ENCODE results near the gene PDGFRB.

PDGFRB gene

DNA sequence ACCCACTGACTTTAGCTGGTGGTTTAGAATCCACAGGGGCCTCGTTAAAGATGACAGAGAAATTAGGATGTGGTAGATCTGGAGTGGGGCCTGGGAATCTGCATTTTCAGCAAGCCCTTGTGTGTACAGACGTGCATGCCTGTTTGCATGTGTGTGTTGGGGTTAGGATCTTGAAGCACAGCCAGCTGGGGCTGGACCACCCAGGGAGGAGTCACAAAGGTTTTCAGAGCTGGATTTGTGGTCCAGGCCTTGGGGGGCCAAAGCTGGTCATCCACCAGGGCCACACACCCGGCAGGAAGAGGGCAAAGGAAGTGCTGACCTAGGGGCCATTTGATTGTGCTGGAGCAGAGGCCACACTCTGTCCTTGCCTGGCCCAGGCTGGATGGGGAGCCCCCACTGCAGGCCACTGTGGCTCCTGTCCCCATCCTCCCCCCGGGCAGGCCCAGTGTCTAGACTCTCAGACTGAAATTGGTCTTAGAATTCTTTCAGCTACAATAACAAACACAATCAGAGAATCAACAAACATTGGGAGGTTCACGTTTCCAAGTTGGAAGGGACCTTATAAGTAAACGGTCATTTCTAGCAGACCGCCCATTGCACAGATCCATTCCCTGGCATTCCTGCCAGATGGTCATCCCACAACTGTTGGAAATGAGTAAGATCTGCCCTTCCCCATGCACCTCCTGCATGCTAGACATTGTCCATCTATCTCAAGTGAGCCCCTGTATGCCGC, 21.3 kb upstream of the PDGFRB start:
- H3K36me3 Mint-ChIP-seq = no peaks in the 10 kb centered on the region

DNA sequence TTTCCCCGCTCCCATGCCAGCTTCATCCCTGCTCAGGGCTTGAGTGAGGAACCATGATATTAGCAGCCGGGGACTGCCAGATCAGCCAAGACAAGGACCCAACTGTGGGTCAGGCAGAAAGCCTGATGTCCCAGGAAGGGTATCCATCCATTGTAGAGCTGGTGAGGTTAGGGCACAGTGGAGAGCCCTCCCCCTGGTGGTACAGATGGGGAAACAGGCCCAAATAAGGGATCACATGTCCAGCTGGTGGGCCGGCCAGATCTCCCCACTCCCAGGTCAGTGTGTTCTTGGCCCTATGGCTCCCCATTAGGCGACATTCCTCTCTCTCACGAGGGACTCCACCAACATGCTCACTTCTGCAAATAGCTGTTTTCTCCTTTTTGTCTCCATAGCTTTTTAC, 19.9 kb upstream of the PDGFRB start:
- no peaks in the 10 kb centered on the region for H3K9me3 Mint-ChIP-seq
- H3K4me1 Mint-ChIP-seq = no peaks in the 10 kb centered on the region
- no peaks in the 10 kb centered on the region for H3K36me3 Mint-ChIP-seq
- no peak overlapping the region for H3K27ac Mint-ChIP-seq
- ATAC-seq (ENCODE audit: low read depth) (no peak), DNase-seq (ENCODE audit: low spot score in 2 of 2) (no peak)
- peaks cover 13% of the 10 kb centered on the region for H3K27me3 Mint-ChIP-seq
- no peak overlapping the region for H3K4me3 Mint-ChIP-seq

More for the DNA sequence above, 21.3 kb upstream of the PDGFRB start:
- Mint-ChIP-seq H3K27me3 (peaks cover 10% of the 10 kb centered on the region), H3K9me3 (no peaks in the 10 kb centered on the region), H3K27ac (no peak overlapping the region), H3K4me3 (no peak overlapping the region), H3K4me1 (peaks cover 3% of the 10 kb centered on the region)
- DNase-seq (ENCODE audit: low spot score in 2 of 2) (no peak), ATAC-seq (ENCODE audit: low read depth) (no peak)

GRCh38 chr5:150175076-150175475, 19.4 kb upstream of the PDGFRB start:
- Mint-ChIP-seq H3K4me1 (no peaks in the 10 kb centered on the region), H3K36me3 (no peaks in the 10 kb centered on the region), H3K4me3 (no peak overlapping the region), H3K9me3 (no peaks in the 10 kb centered on the region), H3K27me3 (peaks cover 15% of the 10 kb centered on the region), H3K27ac (no peak overlapping the region)
- no peak for DNase-seq (ENCODE audit: low spot score in 2 of 2)
- ATAC-seq (ENCODE audit: low read depth) = no peak

GRCh38 chr5:150174285-150174684, 18.6 kb upstream of the PDGFRB start:
- Mint-ChIP-seq H3K9me3 (no peaks in the 10 kb centered on the region), H3K27ac (no peak overlapping the region), H3K4me1 (no peaks in the 10 kb centered on the region), H3K27me3 (peaks cover 17% of the 10 kb centered on the region), H3K4me3 (no peak overlapping the region), H3K36me3 (no peaks in the 10 kb centered on the region)
- no peak for ATAC-seq (ENCODE audit: low read depth)
- DNase-seq (ENCODE audit: low spot score in 2 of 2) = no peak

DNA sequence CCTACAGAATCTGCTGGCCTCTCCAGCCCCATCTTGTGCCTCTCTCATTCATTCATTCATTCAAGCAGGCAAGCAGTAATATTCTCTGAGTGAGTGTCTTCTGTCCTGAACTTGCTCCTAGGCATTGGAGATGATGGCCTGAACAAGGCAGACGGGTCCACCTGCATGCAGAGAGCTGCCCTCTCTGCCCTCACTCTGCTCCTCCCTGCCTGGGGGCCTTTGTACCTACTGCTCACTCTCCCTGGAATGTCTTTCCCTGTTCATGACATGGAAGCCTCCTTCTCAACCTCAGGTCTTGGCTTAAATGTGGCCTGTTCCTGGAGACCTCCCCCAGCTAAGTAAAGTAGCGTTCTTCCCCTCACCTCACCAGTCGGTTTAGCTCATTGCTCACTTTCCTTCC, 17.5 kb upstream of the PDGFRB start:
- DNase-seq (ENCODE audit: low spot score in 2 of 2) = no peak
- no peak overlapping the region for H3K4me3 Mint-ChIP-seq
- no peak overlapping the region for H3K27ac Mint-ChIP-seq

GRCh38 chr5:150172556-150172955, 16.9 kb upstream of the PDGFRB start:
- Mint-ChIP-seq H3K9me3 (no peaks in the 10 kb centered on the region), H3K27me3 (peaks cover 27% of the 10 kb centered on the region), H3K36me3 (no peaks in the 10 kb centered on the region), H3K4me3 (no peak overlapping the region), H3K27ac (no peak overlapping the region), H3K4me1 (peaks cover under 1% of the 10 kb centered on the region)
- no peak for DNase-seq (ENCODE audit: low spot score in 2 of 2)
- no peak for ATAC-seq (ENCODE audit: low read depth)

More for the DNA sequence above, 17.5 kb upstream of the PDGFRB start:
- H3K4me1 Mint-ChIP-seq = no peaks in the 10 kb centered on the region
- ATAC-seq (ENCODE audit: low read depth) = no peak
- H3K9me3 Mint-ChIP-seq = no peaks in the 10 kb centered on the region
- peaks cover 23% of the 10 kb centered on the region for H3K27me3 Mint-ChIP-seq
- no peaks in the 10 kb centered on the region for H3K36me3 Mint-ChIP-seq

- peaks cover 30% of the 10 kb centered on the region for H3K27me3 Mint-ChIP-seq
- no peak overlapping the region for H3K27ac Mint-ChIP-seq
- H3K4me1 Mint-ChIP-seq = peaks cover 2% of the 10 kb centered on the region
- no peak for ATAC-seq (ENCODE audit: low read depth)
- H3K9me3 Mint-ChIP-seq = no peaks in the 10 kb centered on the region
- DNase-seq (ENCODE audit: low spot score in 2 of 2) = no peak
- no peaks in the 10 kb centered on the region for H3K36me3 Mint-ChIP-seq
- H3K4me3 Mint-ChIP-seq = no peak overlapping the region
Measured at GRCh38 chr5:150172145-150172544, 16.5 kb upstream of the PDGFRB start.

DNA sequence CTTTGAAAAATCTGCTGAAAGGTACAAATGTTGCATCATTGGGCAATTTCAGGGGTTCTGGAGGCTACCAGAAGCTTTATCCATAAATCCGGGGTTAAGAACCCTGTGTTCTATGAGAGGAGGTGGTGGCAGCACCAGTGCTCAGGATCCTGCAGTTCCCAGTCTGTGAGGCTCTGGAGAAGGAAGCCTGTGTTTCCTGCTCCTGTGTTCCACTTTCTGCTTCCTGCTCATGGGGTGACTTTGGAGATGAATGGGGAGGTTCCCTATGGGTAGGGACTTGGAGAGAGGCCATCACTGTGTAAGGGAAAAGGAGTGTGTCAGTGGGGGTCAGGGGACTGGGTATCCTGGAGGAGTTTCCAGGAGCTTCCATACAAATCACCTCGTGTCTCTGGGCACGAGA, 13.2 kb upstream of the PDGFRB start:
- H3K4me1 Mint-ChIP-seq = peaks cover 2% of the 10 kb centered on the region
- ATAC-seq (ENCODE audit: low read depth) = no peak
- no peak overlapping the region for H3K4me3 Mint-ChIP-seq
- H3K27ac Mint-ChIP-seq = no peak overlapping the region
- H3K9me3 Mint-ChIP-seq = no peaks in the 10 kb centered on the region
- DNase-seq (ENCODE audit: low spot score in 2 of 2) = no peak
- no peaks in the 10 kb centered on the region for H3K36me3 Mint-ChIP-seq
- H3K27me3 Mint-ChIP-seq = peaks cover 28% of the 10 kb centered on the region

- DNase-seq (ENCODE audit: low spot score in 2 of 2) = no peak
- peaks cover 25% of the 10 kb centered on the region for H3K27me3 Mint-ChIP-seq
- H3K4me3 Mint-ChIP-seq = no peak overlapping the region
- peaks cover 4% of the 10 kb centered on the region for H3K4me1 Mint-ChIP-seq
- ATAC-seq (ENCODE audit: low read depth) = no peak
- H3K9me3 Mint-ChIP-seq = no peaks in the 10 kb centered on the region
- no peak overlapping the region for H3K27ac Mint-ChIP-seq
- no peaks in the 10 kb centered on the region for H3K36me3 Mint-ChIP-seq
Measured at GRCh38 chr5:150167908-150168307, 12.3 kb upstream of the PDGFRB start.

DNA sequence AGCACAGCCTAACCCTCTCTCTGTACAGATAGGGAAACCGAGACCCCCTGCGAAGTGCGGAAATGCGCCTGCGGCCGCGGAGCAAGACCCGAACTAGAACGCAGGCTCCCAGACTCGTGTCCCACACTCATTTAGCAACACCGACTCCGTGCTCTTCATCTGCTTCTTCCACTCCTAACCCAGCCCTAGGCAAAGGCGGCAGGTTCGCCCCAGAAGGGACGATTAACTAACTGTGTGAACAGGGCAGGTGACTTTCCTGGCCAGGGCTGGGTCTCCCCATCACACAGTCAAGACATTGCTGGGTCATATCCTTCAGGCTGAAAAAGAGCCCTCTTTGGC, 11.8 kb upstream of the PDGFRB start:
- DNase-seq (ENCODE audit: low spot score in 2 of 2) (no peak), ATAC-seq (ENCODE audit: low read depth) (no peak)
- Mint-ChIP-seq H3K36me3 (no peaks in the 10 kb centered on the region), H3K27ac (no peak overlapping the region), H3K4me1 (peaks cover 6% of the 10 kb centered on the region), H3K9me3 (no peaks in the 10 kb centered on the region), H3K27me3 (peaks cover 25% of the 10 kb centered on the region), H3K4me3 (no peak overlapping the region)

GRCh38 chr5:150166650-150167511, 11.2 kb upstream of the PDGFRB start, which contains the start of gene CDX1:
TSS of gene CDX1 (plus strand) at chr5:150166778. CDS start at chr5:150166877, 99 bp downstream.
- ATAC-seq (ENCODE audit: low read depth) = no peak
- no peak within 1 kb of the TSS for H3K4me3 Mint-ChIP-seq
- no peaks in the 10 kb centered on the region for H3K9me3 Mint-ChIP-seq
- DNase-seq (ENCODE audit: low spot score in 2 of 2) = no peak
- H3K27ac Mint-ChIP-seq = no peak within 1 kb of the TSS
- no peaks in the 10 kb centered on the region for H3K36me3 Mint-ChIP-seq
- peaks cover 21% of the 10 kb centered on the region for H3K27me3 Mint-ChIP-seq
- H3K4me1 Mint-ChIP-seq = peaks cover 7% of the 10 kb centered on the region

DNA sequence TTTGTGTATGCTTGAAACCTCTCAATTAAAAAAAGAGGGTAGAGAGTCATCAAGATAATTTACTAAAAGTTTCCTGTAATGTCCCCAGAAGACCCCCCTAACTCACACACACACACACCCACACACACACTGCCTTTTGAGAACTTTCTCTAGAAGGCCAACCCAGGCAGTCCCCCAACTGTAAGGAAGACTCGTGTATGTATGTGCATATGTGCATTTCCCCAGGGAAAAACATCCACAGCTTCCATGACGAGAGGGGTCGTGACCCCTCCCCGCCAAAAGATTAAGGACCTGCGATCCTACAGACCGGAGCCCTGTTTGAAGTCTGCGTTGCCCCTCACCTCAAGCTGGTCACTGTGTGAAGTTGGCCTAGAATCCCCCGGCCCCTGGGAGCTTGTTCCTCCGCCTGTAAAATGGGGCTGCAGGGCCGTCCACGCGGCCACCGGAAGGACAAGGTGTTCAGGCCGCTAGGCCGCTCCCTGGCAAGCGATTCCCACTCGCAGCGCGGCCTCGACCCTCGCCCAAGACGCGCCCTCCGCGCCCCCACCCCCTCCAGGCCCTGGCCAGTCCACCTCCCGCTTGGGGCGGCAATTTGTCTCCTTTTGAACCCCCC, 10.5 kb upstream of the PDGFRB start:
- peaks cover 19% of the 10 kb centered on the region for H3K27me3 Mint-ChIP-seq
- peaks cover 11% of the 10 kb centered on the region for H3K4me1 Mint-ChIP-seq
- H3K27ac Mint-ChIP-seq = no peak overlapping the region
- no peak overlapping the region for H3K4me3 Mint-ChIP-seq
- no peaks in the 10 kb centered on the region for H3K9me3 Mint-ChIP-seq
- H3K36me3 Mint-ChIP-seq = no peaks in the 10 kb centered on the region
- ATAC-seq (ENCODE audit: low read depth) (no peak), DNase-seq (ENCODE audit: low spot score in 2 of 2) (no peak)

GRCh38 chr5:150164211-150164980, 8.8 kb upstream of the PDGFRB start:
- Mint-ChIP-seq H3K4me1 (peaks cover 15% of the 10 kb centered on the region), H3K27me3 (peaks cover 13% of the 10 kb centered on the region), H3K27ac (no peak overlapping the region), H3K4me3 (no peak overlapping the region), H3K36me3 (no peaks in the 10 kb centered on the region), H3K9me3 (no peaks in the 10 kb centered on the region)
- ATAC-seq (ENCODE audit: low read depth) (no peak), DNase-seq (ENCODE audit: low spot score in 2 of 2) (no peak)
